ENCODE results near the gene UAP1. TPM values are rescaled to one million over a fixed set of nuclear protein-coding genes. Genes with fewer than 3 reads are reported as not detected.
A peak's percentile ranks its signal among the peaks of the same experiment; 100 is the strongest.

The UAP1 gene
- total and polyA plus RNA-seq, 2 donors (not counting 3 experiments of a cell fraction or from before 2014, with no cell fraction given): 30.6 to 89.8 TPM

- DNase-seq (ENCODE audit: low read depth, low spot score) (peak; percentile 26), FAIRE-seq (peak; percentile 47)
- ChIA-PET CTCF (interaction anchor here (1.7 to 1.9 kb wide), 2 partner anchors 9 to 13 kb away, joined by 5 to 14 read pairs; no protein-coding TSS in a partner anchor), POLR2A (no interaction called here)
- Histone ChIP-seq H3K9me3 (replicated peaks; ENCODE audit: control insufficient read depth, insufficient read depth, low read length) (no peaks in the 10 kb centered on the region), H3K79me2 (ENCODE audit: control insufficient read depth, insufficient read depth, low read length) (no peaks in the 10 kb centered on the region), H3K4me3 (replicated peaks in 1 of 3; ENCODE audit: insufficient read depth in 1 of 3, low read depth in 1 of 3, low read length in 3 of 3) (no peak overlapping the region), H3K9me1 (replicated peaks; ENCODE audit: control insufficient read depth, extremely low read depth, insufficient read depth, low read length) (no peaks in the 10 kb centered on the region), H3K4me1 (ENCODE audit: control insufficient read depth, extremely low read depth, insufficient read depth, low read length) (peaks cover 28% of the 10 kb centered on the region), H3K4me2 (ENCODE audit: insufficient read depth, low read length) (peak overlapping the region; percentile 35), H4K20me1 (replicated peaks; ENCODE audit: control insufficient read depth, extremely low read depth, insufficient read depth, low read length) (no peaks in the 10 kb centered on the region), H3K27me3 (ENCODE audit: control insufficient read depth in 2 of 2, insufficient read depth in 2 of 2, low read length in 2 of 2) (no peaks in the 10 kb centered on the region), H3K36me3 (ENCODE audit: control insufficient read depth in 2 of 2, extremely low read depth in 1 of 2, insufficient read depth in 2 of 2, low read length in 2 of 2) (no peaks in the 10 kb centered on the region), H2AFZ (ENCODE audit: low read depth, low read length) (peak overlapping the region; percentile 78), H3K9ac (replicated peaks; ENCODE audit: extremely low read depth, insufficient read depth, low read length) (no peak overlapping the region), H3K27ac (ENCODE audit: insufficient read depth, low read depth, low read length) (no peak overlapping the region)
- dilution Hi-C loops (cut with MboI; ENCODE audit: extremely low pct_ligation_motif_present, low sequenced_read_pairs): no loop called here
- no TSS peak for BruUV-seq (replicated peaks)
- intact Hi-C loops (cut with micrococcal nuclease): loop anchor here (5.0 kb wide), 1 partner anchor 274 kb away; no protein-coding TSS in a partner anchor
- TF ChIP-seq POLR2AphosphoS5 (IDR thresholded peaks at IDR 0.05; ENCODE audit: insufficient read depth, low read depth, low read length): no peak
Measured at GRCh38 chr1:162626761-162627160, 65.2 kb downstream of the UAP1 start.

- peak; percentile 48 for DNase-seq (ENCODE audit: low read depth, low spot score)
- POLR2A ChIA-PET: no interaction called here
- H3K27me3 ChIP-seq (ENCODE audit: control insufficient read depth in 2 of 2, insufficient read depth in 2 of 2, low read length in 2 of 2): no peaks in the 10 kb centered on the region
- no peak overlapping the region for H3K4me2 ChIP-seq (ENCODE audit: insufficient read depth, low read length)
- H3K4me3 ChIP-seq (replicated peaks in 1 of 3; ENCODE audit: insufficient read depth in 1 of 3, low read depth in 1 of 3, low read length in 3 of 3): no peak overlapping the region
- H3K9me1 ChIP-seq (replicated peaks; ENCODE audit: control insufficient read depth, extremely low read depth, insufficient read depth, low read length): no peaks in the 10 kb centered on the region
- H3K9ac ChIP-seq (replicated peaks; ENCODE audit: extremely low read depth, insufficient read depth, low read length): no peak overlapping the region
- no peaks in the 10 kb centered on the region for H3K9me3 ChIP-seq (replicated peaks; ENCODE audit: control insufficient read depth, insufficient read depth, low read length)
- H4K20me1 ChIP-seq (replicated peaks; ENCODE audit: control insufficient read depth, extremely low read depth, insufficient read depth, low read length): no peaks in the 10 kb centered on the region
- TF ChIP-seq POLR2AphosphoS5 (IDR thresholded peaks at IDR 0.05; ENCODE audit: insufficient read depth, low read depth, low read length) (no peak), CTCF (IDR thresholded peaks at IDR 0.05; ENCODE audit: extremely low read depth in 1 of 2, insufficient read depth in 1 of 2, low read depth in 1 of 2, low read length in 2 of 2) (peak; percentile 47 to 51), JUN (IDR thresholded peaks at IDR 0.05; ENCODE audit: borderline replicate concordance, insufficient read depth, insufficient read length, low read depth) (no peak), MYC (IDR thresholded peaks at IDR 0.05; ENCODE audit: low read depth, low read length) (no peak), GATA2 (IDR thresholded peaks at IDR 0.05; ENCODE audit: insufficient read depth, insufficient read length, low read depth, low read length) (no peak), EZH2 (IDR thresholded peaks at IDR 0.05; ENCODE audit: borderline replicate concordance, low read depth, low read length, severe bottlenecking) (no peak)
- no peak overlapping the region for H3K27ac ChIP-seq (ENCODE audit: insufficient read depth, low read depth, low read length)
- intact Hi-C loops (cut with micrococcal nuclease) (loop anchor here (5.0 kb wide), 1 partner anchor 275 kb away; no protein-coding TSS in a partner anchor), dilution Hi-C loops (cut with MboI; ENCODE audit: extremely low pct_ligation_motif_present, low sequenced_read_pairs) (no loop called here)
- no peak overlapping the region for H2AFZ ChIP-seq (ENCODE audit: low read depth, low read length)
- CTCF ChIA-PET: interaction anchor here (0.9 to 3.1 kb wide), 5 partner anchors 8 to 126 kb away, joined by 3 to 22 read pairs (median 4); no protein-coding TSS in a partner anchor
- H3K36me3 ChIP-seq (ENCODE audit: control insufficient read depth in 2 of 2, extremely low read depth in 1 of 2, insufficient read depth in 2 of 2, low read length in 2 of 2): no peaks in the 10 kb centered on the region
- H3K79me2 ChIP-seq (ENCODE audit: control insufficient read depth, insufficient read depth, low read length): peaks cover 2% of the 10 kb centered on the region
- peak; percentile 4 for FAIRE-seq
- BruUV-seq (replicated peaks): no TSS peak
- H3K4me1 ChIP-seq (ENCODE audit: control insufficient read depth, extremely low read depth, insufficient read depth, low read length): peaks cover 34% of the 10 kb centered on the region
Measured at GRCh38 chr1:162627662-162628296, 66.3 kb downstream of the UAP1 start.
